ENCODE results near the gene HK1.

DNA sequence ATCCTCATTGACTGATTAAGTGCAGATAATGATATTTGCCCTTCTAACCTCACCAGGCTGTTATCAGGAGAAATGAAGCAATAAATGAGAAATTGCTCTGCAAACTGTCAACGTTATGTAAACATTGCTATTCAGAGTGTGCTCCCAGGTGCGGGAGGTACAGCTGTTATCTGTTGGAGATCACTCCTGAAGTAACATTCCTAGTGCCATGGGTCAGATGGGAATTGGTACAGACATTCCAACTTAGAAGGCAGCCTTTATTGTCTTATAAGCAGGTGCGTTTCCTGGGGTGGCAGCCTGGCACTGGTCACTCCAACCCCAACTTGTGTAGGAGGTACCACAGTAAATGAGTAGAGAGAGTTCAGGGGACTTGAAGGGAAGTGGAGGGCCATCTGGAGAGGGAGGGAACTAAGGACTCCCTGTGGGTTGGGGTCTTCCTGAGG, 36.8 kb downstream of the HK1 start:
- TF ChIP-seq, protein P1, sequence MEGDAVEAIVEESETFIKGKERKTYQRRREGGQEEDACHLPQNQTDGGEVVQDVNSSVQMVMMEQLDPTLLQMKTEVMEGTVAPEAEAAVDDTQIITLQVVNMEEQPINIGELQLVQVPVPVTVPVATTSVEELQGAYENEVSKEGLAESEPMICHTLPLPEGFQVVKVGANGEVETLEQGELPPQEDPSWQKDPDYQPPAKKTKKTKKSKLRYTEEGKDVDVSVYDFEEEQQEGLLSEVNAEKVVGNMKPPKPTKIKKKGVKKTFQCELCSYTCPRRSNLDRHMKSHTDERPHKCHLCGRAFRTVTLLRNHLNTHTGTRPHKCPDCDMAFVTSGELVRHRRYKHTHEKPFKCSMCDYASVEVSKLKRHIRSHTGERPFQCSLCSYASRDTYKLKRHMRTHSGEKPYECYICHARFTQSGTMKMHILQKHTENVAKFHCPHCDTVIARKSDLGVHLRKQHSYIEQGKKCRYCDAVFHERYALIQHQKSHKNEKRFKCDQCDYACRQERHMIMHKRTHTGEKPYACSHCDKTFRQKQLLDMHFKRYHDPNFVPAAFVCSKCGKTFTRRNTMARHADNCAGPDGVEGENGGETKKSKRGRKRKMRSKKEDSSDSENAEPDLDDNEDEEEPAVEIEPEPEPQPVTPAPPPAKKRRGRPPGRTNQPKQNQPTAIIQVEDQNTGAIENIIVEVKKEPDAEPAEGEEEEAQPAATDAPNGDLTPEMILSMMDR (IDR thresholded peaks at IDR 0.05), result no peak
- no peak for TF ChIP-seq POLR2A (IDR thresholded peaks at IDR 0.05)

Data from adrenal gland (tissue), 5 donors.